ENCODE data around the gene RASA2.

RASA2 gene

GRCh38 chr3:141629976-141630375, 143.1 kb downstream of the RASA2 start:
- Histone ChIP-seq H3K4me3 (no peak overlapping the region), H3K27ac (no peak overlapping the region)
- no peak for TF ChIP-seq CTCF (IDR thresholded peaks at IDR 0.05)
- no peak for DNase-seq (ENCODE audit: low spot score)

- TF ChIP-seq CTCF (IDR thresholded peaks at IDR 0.05) = no peak
- H3K4me3 ChIP-seq = no peak overlapping the region
- DNase-seq (ENCODE audit: low spot score) = no peak
- H3K27ac ChIP-seq = no peak overlapping the region
Observed at GRCh38 chr3:141632779-141633374, 146.1 kb downstream of the RASA2 start.

- no peak for DNase-seq (ENCODE audit: low spot score)
- no peak for TF ChIP-seq CTCF (IDR thresholded peaks at IDR 0.05)
- Histone ChIP-seq H3K27ac (no peak overlapping the region), H3K4me3 (no peak overlapping the region)
Observed at GRCh38 chr3:141642215-141642614, 155.4 kb downstream of the RASA2 start.

GRCh38 chr3:141643391-141643790, 156.6 kb downstream of the RASA2 start:
- H3K4me3 ChIP-seq = no peak overlapping the region
- DNase-seq (ENCODE audit: low spot score) = no peak
- no peak for TF ChIP-seq CTCF (IDR thresholded peaks at IDR 0.05)
- no peak overlapping the region for H3K27ac ChIP-seq

GRCh38 chr3:141643796-141644195, 157.0 kb downstream of the RASA2 start:
- no peak overlapping the region for H3K27ac ChIP-seq
- no peak for DNase-seq (ENCODE audit: low spot score)
- no peak for TF ChIP-seq CTCF (IDR thresholded peaks at IDR 0.05)
- H3K4me3 ChIP-seq = no peak overlapping the region

- TF ChIP-seq CTCF (IDR thresholded peaks at IDR 0.05) = peak; percentile 35
Observed at GRCh38 chr3:141644931-141645330, 158.1 kb downstream of the RASA2 start.

GRCh38 chr3:141646760-141647561, 160.1 kb downstream of the RASA2 start:
- TF ChIP-seq CTCF (IDR thresholded peaks at IDR 0.05) = no peak
- no peak overlapping the region for H3K27ac ChIP-seq
- DNase-seq (ENCODE audit: low spot score) = no peak
- no peak overlapping the region for H3K4me3 ChIP-seq

More at GRCh38 chr3:141644931-141645330, 158.1 kb downstream of the RASA2 start:
- Histone ChIP-seq H3K4me3 (no peak overlapping the region), H3K27ac (no peak overlapping the region)
- no peak for DNase-seq (ENCODE audit: low spot score)

Measured in coronary artery (tissue), 2 donors.